Raji (cell line): ENCODE measurements around the gene TET3.

ENCODE experiments used
- POLR2A ChIP-seq: IDR thresholded peaks from 2 replicates; pipeline ENCODE4 v1.6.1; 2011; ENCODE audit warnings: low read depth, low read length, control low read depth; ENCODE audit not compliant: insufficient read depth

Gene TET3

GRCh38 chr2:73961274-73961673 lies 23.4 kb upstream of the TET3 start:
- TF ChIP-seq POLR2A = no peak

GRCh38 chr2:73961823-73962615 lies 22.7 kb upstream of the TET3 start:
- no peak for TF ChIP-seq POLR2A

- no peak for TF ChIP-seq POLR2A
Observed at GRCh38 chr2:73962798-73963197, 21.9 kb upstream of the TET3 start.

GRCh38 chr2:73963385-73964120 lies 21.2 kb upstream of the TET3 start:
- TF ChIP-seq POLR2A = no peak

- TF ChIP-seq POLR2A = no peak
Observed at GRCh38 chr2:73964223-73964622, 20.5 kb upstream of the TET3 start.

GRCh38 chr2:73965053-73965452 lies 19.7 kb upstream of the TET3 start:
- no peak for TF ChIP-seq POLR2A

GRCh38 chr2:73968357-73968937 lies 16.3 kb upstream of the TET3 start:
- TF ChIP-seq POLR2A = no peak

GRCh38 chr2:73969356-73969755 lies 15.4 kb upstream of the TET3 start:
- TF ChIP-seq POLR2A = no peak

GRCh38 chr2:73970141-73970803 lies 14.4 kb upstream of the TET3 start:
- TF ChIP-seq POLR2A = no peak

GRCh38 chr2:73970850-73971471 lies 13.7 kb upstream of the TET3 start:
- TF ChIP-seq POLR2A = no peak

GRCh38 chr2:73971722-73972121 lies 13.0 kb upstream of the TET3 start:
- no peak for TF ChIP-seq POLR2A

GRCh38 chr2:73972846-73973245 lies 11.9 kb upstream of the TET3 start:
- TF ChIP-seq POLR2A = no peak

GRCh38 chr2:73975731-73976130 lies 9.0 kb upstream of the TET3 start:
- no peak for TF ChIP-seq POLR2A

- no peak for TF ChIP-seq POLR2A
Observed at GRCh38 chr2:73976803-73977202, 7.9 kb upstream of the TET3 start.

- TF ChIP-seq POLR2A = no peak
Observed at GRCh38 chr2:73977466-73977865, 7.2 kb upstream of the TET3 start.

GRCh38 chr2:73979021-73979420 lies 5.7 kb upstream of the TET3 start:
- no peak for TF ChIP-seq POLR2A

GRCh38 chr2:73979686-73980085 lies 5.0 kb upstream of the TET3 start:
- no peak for TF ChIP-seq POLR2A
